Airway epithelial cell (primary cell): Measurements from ENCODE around the gene MAST1. TPM values are rescaled to one million over a fixed set of nuclear protein-coding genes. Genes with fewer than 3 reads are reported as not detected.

Experiments
- total RNA-seq: library from RNA; depleted of rRNA; stranded (reverse); fragments of >200 nt; gene quantifications from 2 replicates; pipeline ENCODE4 v1.2.3, GENCODE V29; 2015

The MAST1 gene
- total RNA-seq, result 0.23 and 0.42 TPM in 2 replicates

GRCh38 chr19:12838182-12838885, at the start of gene MAST1:
TSS of gene MAST1 (plus strand) at chr19:12838515. CDS start at chr19:12838573, 58 bp downstream.

GRCh38 chr19:12791345-12792050, 46.8 kb upstream of the MAST1 start, which contains the start of gene JUNB:
TSS of gene JUNB (plus strand) at chr19:12791486. CDS start at chr19:12791772, 286 bp downstream.

GRCh38 chr19:12801466-12802266, 36.6 kb upstream of the MAST1 start, which contains the start of the genes PRDX2 and THSD8:
TSS of gene PRDX2 (minus strand) at chr19:12801800. CDS start at chr19:12801261, 539 bp downstream.
TSS of gene THSD8 (plus strand) at chr19:12802069. CDS start at chr19:12802072, 3 bp downstream.

GRCh38 chr19:12806242-12807081, 31.9 kb upstream of the MAST1 start, which contains the start of gene RNASEH2A:
TSS of gene RNASEH2A (plus strand) at chr19:12806584. CDS start at chr19:12806674, 90 bp downstream.

GRCh38 chr19:12834566-12834943, 3.8 kb upstream of the MAST1 start, which contains the start of gene RTBDN:
TSS of gene RTBDN (minus strand) at chr19:12834579. CDS start at chr19:12829979, 4,600 bp downstream.

GRCh38 chr19:12881172-12881808, 43.0 kb downstream of the MAST1 start, which contains the start of gene DNASE2:
TSS of gene DNASE2 (minus strand) at chr19:12881449. CDS start at chr19:12881375, 74 bp downstream.

GRCh38 chr19:12886969-12887747, 48.8 kb downstream of the MAST1 start, which contains the start of gene KLF1:
TSS of gene KLF1 (minus strand) at chr19:12887201. CDS start at chr19:12887140, 61 bp downstream.

GRCh38 chr19:12890787-12891552, 52.7 kb downstream of the MAST1 start, which contains the start of gene GCDH:
TSS of gene GCDH (plus strand) at chr19:12891160. CDS start at chr19:12891305, 145 bp downstream.

Other genes with a start within 250 kb of the MAST1 start
- 3.0 and 4.3 TPM in 2 replicates for gene ZNF490, start 227.7 kb upstream of the MAST1 start, total RNA-seq
- gene ZNF791, start 227.6 kb upstream of the MAST1 start, total RNA-seq, result 9.0 and 9.2 TPM in 2 replicates
- gene MAN2B1, start 171.8 kb upstream of the MAST1 start, total RNA-seq, result 39.4 and 43.9 TPM in 2 replicates
- gene WDR83, start 171.7 kb upstream of the MAST1 start, total RNA-seq, result 6.2 and 10.6 TPM in 2 replicates
- gene DHPS, start 156.6 kb upstream of the MAST1 start, total RNA-seq, result 63.6 and 81.8 TPM in 2 replicates
- not detected in 2 replicates for gene GNG14, start 150.5 kb upstream of the MAST1 start, total RNA-seq
- gene FBXW9, start 141.9 kb upstream of the MAST1 start, total RNA-seq, result 15.8 and 23.4 TPM in 2 replicates
- gene TNPO2, start 114.6 kb upstream of the MAST1 start, total RNA-seq, result 36.6 and 41.9 TPM in 2 replicates
- gene TRIR, start 103.8 kb upstream of the MAST1 start, total RNA-seq, result 284 and 434 TPM in 2 replicates
- 64.1 and 82.2 TPM in 2 replicates for gene GET3, start 101.0 kb upstream of the MAST1 start, total RNA-seq
- gene BEST2, start 86.7 kb upstream of the MAST1 start, total RNA-seq, result not detected in 2 replicates
- 25.5 and 32.4 TPM in 2 replicates for gene HOOK2, start 63.0 kb upstream of the MAST1 start, total RNA-seq
- 514 and 542 TPM in 2 replicates for gene JUNB, start 47.0 kb upstream of the MAST1 start, total RNA-seq
- gene PRDX2, start 36.7 kb upstream of the MAST1 start, total RNA-seq, result 476 and 536 TPM in 2 replicates
- not detected in 2 replicates for gene THSD8, start 36.4 kb upstream of the MAST1 start, total RNA-seq
- 39.0 and 42.2 TPM in 2 replicates for gene RNASEH2A, start 31.9 kb upstream of the MAST1 start, total RNA-seq
- not detected in 2 replicates for gene RTBDN, start 3.9 kb upstream of the MAST1 start, total RNA-seq
- gene DNASE2, start 42.9 kb downstream of the MAST1 start, total RNA-seq, result 29.3 and 32.3 TPM in 2 replicates
- not detected in 2 replicates for gene KLF1, start 48.7 kb downstream of the MAST1 start, total RNA-seq
- 20.6 and 38.9 TPM in 2 replicates for gene GCDH, start 52.6 kb downstream of the MAST1 start, total RNA-seq
- 0.14 and 2.2 TPM in 2 replicates for gene SYCE2, start 80.8 kb downstream of the MAST1 start, total RNA-seq
- 96.3 and 108 TPM in 2 replicates for gene FARSA, start 95.2 kb downstream of the MAST1 start, total RNA-seq
- 926 and 958 TPM in 2 replicates for gene CALR, start 100.1 kb downstream of the MAST1 start, total RNA-seq
- 103 and 117 TPM in 2 replicates for gene RAD23A, start 107.3 kb downstream of the MAST1 start, total RNA-seq
- 88.6 and 107 TPM in 2 replicates for gene GADD45GIP1, start 118.7 kb downstream of the MAST1 start, total RNA-seq
- 0.07 TPM in 1 of 2 replicates, not detected in the other for gene DAND5, start 131.1 kb downstream of the MAST1 start, total RNA-seq
- gene NFIX, start 157.0 kb downstream of the MAST1 start, total RNA-seq, result 13.4 and 19.7 TPM in 2 replicates